Thoracic aorta (tissue), 2 donors: ENCODE results near the gene PPIL6. TPM values are rescaled to one million over a fixed set of nuclear protein-coding genes. Genes with fewer than 3 reads are reported as not detected.

Source experiments
- ATAC-seq: fragments of 150-250 bp; one replicate; pipeline ENCODE4 v1.8.0; 2017; ENCODE audit warnings: low read depth; ENCODE audit not compliant: insufficient number of reproducible peaks, low FRiP score
- DNase-seq: peaks from one replicate; pipeline ENCODE4 v3.0.0-alpha.2; 2020; ENCODE audit warnings: low spot score
- H3K27ac ChIP-seq, 2 donors: fragments of 200-600 bp; sonication (generic); 1 replicate in 1 of 2; 2 replicates in 1 of 2; pipeline ENCODE4 v1.5.1; 2016; ENCODE audit warnings: mild to moderate bottlenecking in 2 of 2, moderate library complexity in 2 of 2
- H3K27me3 ChIP-seq: fragments of 200-600 bp; sonication (generic); replicated peaks from 2 replicates; pipeline ENCODE4 v1.6.0; 2016; ENCODE audit warnings: mild to moderate bottlenecking; ENCODE audit not compliant: insufficient read depth
- H3K36me3 ChIP-seq: fragments of 200-600 bp; sonication (generic); one replicate; pipeline ENCODE4 v1.5.1; 2016
- H3K4me1 ChIP-seq, 2 donors: fragments of 200-600 bp; sonication (generic); 1 replicate in 1 of 2; 2 replicates in 1 of 2; pipeline versions ENCODE4 v1.5.1 to v1.6.0; 2016; ENCODE audit warnings: low read depth in 2 of 2, mild to moderate bottlenecking in 1 of 2; ENCODE audit not compliant: control insufficient read depth in 1 of 2
- H3K4me3 ChIP-seq: fragments of 200-600 bp; sonication (generic); 2 replicates; pipeline ENCODE4 v1.5.1; 2016; ENCODE audit warnings: mild to moderate bottlenecking
- H3K9me3 ChIP-seq: fragments of 200-600 bp; sonication (generic); 2 replicates; pipeline ENCODE4 v1.5.1; 2016
- total RNA-seq, 2 donors: library from RNA; depleted of rRNA; stranded (reverse); fragments of >200 nt; gene quantifications; one replicate each; pipeline versions ENCODE4 v1.1.0 to v1.2.3, GENCODE V29; 2016
- TF ChIP-seq, protein P1 (sequence below): fragments of 200-600 bp; sonication (generic); IDR thresholded peaks from one replicate; pipeline ENCODE4 v1.5.1; 2019; ENCODE audit warnings: antibody characterized with exemption

PPIL6 gene
- total RNA-seq, 2 donors from 2014 or later: 2.2 to 5.8 TPM

DNA sequence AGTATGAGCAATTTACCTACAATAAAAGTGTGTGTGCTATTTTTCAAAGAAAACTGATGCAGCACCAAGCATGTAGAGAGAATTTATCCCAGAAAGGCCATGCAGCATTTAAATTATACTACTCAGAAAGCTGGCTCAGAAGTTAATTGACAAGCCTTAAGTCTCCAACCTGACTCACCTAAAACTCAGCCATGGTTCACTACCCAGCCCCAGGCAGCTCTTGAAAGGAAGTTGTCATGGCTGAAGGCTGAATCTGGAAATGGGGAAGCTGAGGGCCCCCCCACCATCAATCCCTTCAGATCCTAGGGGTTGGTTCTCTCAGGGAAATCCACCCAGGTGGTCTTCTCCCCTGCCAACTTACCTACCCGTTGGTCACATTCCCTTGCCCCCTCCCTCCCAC is 19.7 kb downstream of the PPIL6 start:
- DNase-seq (no peak), ATAC-seq (no peak)
- no peak overlapping the region for H3K4me3 ChIP-seq
- TF ChIP-seq, protein P1, sequence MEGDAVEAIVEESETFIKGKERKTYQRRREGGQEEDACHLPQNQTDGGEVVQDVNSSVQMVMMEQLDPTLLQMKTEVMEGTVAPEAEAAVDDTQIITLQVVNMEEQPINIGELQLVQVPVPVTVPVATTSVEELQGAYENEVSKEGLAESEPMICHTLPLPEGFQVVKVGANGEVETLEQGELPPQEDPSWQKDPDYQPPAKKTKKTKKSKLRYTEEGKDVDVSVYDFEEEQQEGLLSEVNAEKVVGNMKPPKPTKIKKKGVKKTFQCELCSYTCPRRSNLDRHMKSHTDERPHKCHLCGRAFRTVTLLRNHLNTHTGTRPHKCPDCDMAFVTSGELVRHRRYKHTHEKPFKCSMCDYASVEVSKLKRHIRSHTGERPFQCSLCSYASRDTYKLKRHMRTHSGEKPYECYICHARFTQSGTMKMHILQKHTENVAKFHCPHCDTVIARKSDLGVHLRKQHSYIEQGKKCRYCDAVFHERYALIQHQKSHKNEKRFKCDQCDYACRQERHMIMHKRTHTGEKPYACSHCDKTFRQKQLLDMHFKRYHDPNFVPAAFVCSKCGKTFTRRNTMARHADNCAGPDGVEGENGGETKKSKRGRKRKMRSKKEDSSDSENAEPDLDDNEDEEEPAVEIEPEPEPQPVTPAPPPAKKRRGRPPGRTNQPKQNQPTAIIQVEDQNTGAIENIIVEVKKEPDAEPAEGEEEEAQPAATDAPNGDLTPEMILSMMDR: no peak
- no peaks in the 10 kb centered on the region for H3K9me3 ChIP-seq
- H3K36me3 ChIP-seq: no peaks in the 10 kb centered on the region
- H3K27me3 ChIP-seq: no peaks in the 10 kb centered on the region
- H3K4me1 ChIP-seq: no peaks in the 10 kb centered on the region
- no peak overlapping the region for H3K27ac ChIP-seq

DNA sequence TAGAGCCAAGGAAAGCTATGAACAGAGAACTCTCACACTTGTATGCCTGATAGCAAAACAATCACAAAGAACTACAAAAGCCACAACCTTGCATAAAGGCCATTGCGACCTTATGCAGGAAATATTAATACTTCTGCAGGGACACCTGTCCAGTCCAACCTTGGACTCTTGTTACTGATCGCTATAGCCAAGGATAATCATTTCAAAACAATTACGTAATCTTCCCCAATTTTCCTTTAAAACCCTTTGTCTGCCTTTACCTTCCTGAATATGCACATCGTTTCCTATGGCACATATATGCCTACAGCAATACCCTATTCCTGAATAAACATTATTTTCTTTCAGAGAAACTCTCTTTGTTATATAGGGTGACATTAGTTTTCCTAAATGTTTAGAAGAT is 22.8 kb downstream of the PPIL6 start:
- no peak for DNase-seq
- TF ChIP-seq, protein P1: no peak
- no peaks in the 10 kb centered on the region for H3K27me3 ChIP-seq
- H3K9me3 ChIP-seq: no peaks in the 10 kb centered on the region
- no peaks in the 10 kb centered on the region for H3K36me3 ChIP-seq
- H3K4me3 ChIP-seq: no peak overlapping the region
- no peaks in the 10 kb centered on the region for H3K4me1 ChIP-seq
- no peak overlapping the region for H3K27ac ChIP-seq
- no peak for ATAC-seq

DNA sequence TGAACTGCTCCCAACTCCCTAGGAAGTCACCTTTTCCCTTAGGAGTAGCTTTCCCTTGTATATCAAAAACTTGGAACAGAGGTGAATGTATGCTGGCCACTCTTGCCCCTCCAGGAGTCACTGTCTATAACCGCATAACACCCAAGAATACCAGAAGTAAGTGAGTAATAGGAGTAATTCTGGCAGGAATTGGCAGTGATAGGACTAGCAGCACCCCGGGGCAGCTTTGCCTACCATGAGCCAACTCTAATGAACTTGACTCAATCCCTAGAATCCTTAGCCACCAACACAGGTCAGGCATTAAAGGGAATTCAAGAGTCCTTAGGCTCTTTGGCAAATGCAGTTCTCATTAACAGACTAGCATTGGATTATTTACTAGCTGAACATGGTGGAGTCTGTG is 29.4 kb downstream of the PPIL6 start:
- Histone ChIP-seq H3K27me3 (no peaks in the 10 kb centered on the region), H3K9me3 (no peaks in the 10 kb centered on the region), H3K4me1 (no peaks in the 10 kb centered on the region), H3K4me3 (no peak overlapping the region), H3K36me3 (no peaks in the 10 kb centered on the region), H3K27ac (no peak overlapping the region)
- no peak for ATAC-seq
- TF ChIP-seq, protein P1: no peak
- DNase-seq: no peak

DNA sequence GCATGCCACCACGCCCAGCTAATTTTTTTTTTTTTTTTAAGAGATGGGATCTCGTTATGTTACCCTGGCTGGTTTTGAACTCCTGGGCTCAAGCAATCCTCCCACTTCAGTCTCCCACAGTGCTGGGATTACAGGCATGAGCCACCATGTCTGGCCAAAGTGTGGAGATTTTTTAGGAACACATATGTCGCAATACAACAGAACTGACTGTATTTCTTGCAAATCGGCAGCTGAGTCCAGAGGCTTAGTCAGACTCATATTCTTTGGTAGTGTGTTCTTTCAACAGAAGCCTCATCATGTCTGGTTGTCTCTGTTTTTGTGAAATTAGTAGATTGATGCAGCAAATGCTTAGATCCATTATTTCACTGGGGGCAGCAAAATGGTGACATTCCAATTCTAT is 34.2 kb downstream of the PPIL6 start:
- no peak overlapping the region for H3K4me3 ChIP-seq
- TF ChIP-seq, protein P1: no peak
- ATAC-seq: no peak

DNA sequence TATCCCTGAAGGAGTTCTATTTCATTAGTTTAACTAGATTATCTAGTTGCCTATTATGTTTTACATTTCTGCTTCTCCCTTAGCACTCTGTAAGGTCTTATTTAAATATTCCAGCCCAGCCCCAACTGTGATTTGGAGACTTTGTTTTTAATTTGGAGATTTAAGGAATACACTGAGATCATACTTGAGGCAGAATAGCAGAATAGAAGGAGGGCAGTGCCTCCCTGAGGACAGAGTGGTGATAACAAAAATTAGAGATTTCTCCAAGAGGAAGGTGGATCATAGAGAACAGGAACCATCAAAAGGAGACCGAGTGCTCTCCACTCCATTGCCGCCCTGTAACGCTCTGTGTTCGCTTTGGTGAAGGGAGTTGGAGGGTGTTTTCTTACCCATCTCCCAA is 43.4 kb downstream of the PPIL6 start:
- ATAC-seq (no peak), DNase-seq (no peak)
- H3K27ac ChIP-seq: no peak overlapping the region
- H3K36me3 ChIP-seq: no peaks in the 10 kb centered on the region
- H3K27me3 ChIP-seq: no peaks in the 10 kb centered on the region
- no peaks in the 10 kb centered on the region for H3K9me3 ChIP-seq
- TF ChIP-seq, protein P1: no peak
- no peaks in the 10 kb centered on the region for H3K4me1 ChIP-seq
- H3K4me3 ChIP-seq: no peak overlapping the region

More for the DNA sequence above, 34.2 kb downstream of the PPIL6 start:
- H3K27me3 ChIP-seq: no peaks in the 10 kb centered on the region
- H3K9me3 ChIP-seq: no peaks in the 10 kb centered on the region
- no peak for DNase-seq
- H3K36me3 ChIP-seq: no peaks in the 10 kb centered on the region
- no peaks in the 10 kb centered on the region for H3K4me1 ChIP-seq
- no peak overlapping the region for H3K27ac ChIP-seq
